Tongue (tissue), 2 donors: ENCODE measurements around the gene INS. TPM values are rescaled to one million over a fixed set of nuclear protein-coding genes. Genes with fewer than 3 reads are reported as not detected.

Experiments
- DNase-seq: peaks from one replicate; pipeline ENCODE4 v3.0.0-alpha.2; 2015
- total RNA-seq: library from RNA; depleted of rRNA; stranded (reverse); fragments of >200 nt; gene quantifications from one replicate; pipeline ENCODE4 v1.2.3, GENCODE V29; 2014

The INS gene
- total RNA-seq: not detected

- no peak for DNase-seq
Observed at GRCh38 chr11:2160736-2161259, at the start of gene INS. Gene INS, minus strand, starts transcription at chr11:2161209. Its CDS starts 238 bp downstream, at chr11:2160971.

- no peak for DNase-seq
Observed at GRCh38 chr11:2210366-2211112, 49.5 kb upstream of the INS start.

GRCh38 chr11:2209900-2210321, 48.9 kb upstream of the INS start:
- no peak for DNase-seq

DNA sequence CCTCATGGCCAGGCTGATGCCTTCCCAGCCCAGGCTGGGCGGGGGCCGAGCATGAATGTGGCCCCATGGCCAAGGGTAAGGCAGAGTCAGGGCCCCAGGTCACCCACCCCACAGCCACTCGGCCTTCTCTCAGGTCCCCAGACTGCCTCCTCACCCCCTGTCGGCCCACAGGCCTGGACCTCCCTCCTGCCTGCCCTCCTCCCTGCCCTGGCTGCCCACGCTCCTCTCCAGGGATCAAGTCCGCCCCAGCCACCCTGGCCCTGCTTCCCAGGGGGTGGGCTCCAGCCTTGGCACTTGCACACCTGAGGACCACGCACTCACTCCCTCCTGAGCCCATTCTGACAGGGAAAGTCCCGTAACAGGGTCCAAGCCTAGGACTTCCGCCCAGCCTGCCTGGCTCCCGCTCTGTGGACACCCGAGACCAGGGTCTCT, 48.4 kb upstream of the INS start:
- no peak for DNase-seq

DNA sequence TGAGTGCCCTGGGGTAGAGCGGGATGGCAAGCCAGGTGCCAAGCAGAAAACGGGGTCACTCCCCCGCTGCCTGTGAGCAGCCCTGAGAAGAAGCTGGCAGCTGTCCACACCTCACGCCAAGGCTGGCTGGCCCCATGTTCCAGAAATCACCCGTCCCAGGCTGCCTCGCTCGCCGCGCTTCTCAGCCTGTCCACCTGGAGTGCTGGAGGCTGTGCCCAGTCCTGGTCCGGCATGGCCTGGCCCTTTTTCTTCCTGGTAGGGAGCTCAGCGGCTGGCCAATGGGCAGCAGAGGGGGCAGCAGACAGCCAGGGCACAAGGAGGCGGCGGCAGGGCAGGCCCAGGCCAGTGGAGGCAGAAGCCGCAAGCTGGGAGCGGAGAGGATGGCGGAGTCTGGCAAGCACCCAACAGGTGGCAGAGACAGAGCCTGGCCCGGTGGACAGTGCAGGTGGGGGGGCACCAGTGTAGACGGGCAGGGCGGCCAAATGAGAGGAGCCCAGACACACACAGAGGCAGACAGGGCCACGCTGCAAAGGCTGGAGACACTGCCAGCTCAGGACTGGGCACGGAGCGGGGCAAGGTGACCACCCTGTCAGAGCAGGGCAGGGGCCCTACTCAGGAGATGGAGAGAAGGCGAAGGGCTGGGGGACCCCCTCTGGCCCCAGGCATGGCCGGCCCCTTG, 47.8 kb upstream of the INS start:
- peak; percentile 37 for DNase-seq

- DNase-seq: no peak
Observed at GRCh38 chr11:2207773-2208621, 47.0 kb upstream of the INS start.

DNA sequence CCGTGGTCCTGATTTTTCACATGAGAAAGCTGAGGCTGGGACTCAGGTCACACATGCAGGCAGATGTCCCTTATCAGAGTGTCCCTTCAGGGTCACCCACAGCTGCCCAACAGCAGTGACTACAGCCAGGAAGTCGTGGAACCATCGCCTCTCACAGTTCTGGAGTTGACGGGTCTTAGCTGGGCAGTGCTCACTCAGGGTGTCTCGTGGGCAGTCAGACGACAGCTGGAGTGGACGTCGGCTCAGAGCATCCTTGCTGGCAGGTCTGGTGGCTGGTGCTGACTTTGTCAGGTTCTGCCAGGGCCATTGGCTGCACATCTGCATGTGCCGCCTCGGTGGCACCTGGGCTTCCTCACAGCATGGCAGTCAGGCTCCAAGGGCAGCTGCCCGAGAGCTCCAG, 46.2 kb upstream of the INS start:
- no peak for DNase-seq

DNA sequence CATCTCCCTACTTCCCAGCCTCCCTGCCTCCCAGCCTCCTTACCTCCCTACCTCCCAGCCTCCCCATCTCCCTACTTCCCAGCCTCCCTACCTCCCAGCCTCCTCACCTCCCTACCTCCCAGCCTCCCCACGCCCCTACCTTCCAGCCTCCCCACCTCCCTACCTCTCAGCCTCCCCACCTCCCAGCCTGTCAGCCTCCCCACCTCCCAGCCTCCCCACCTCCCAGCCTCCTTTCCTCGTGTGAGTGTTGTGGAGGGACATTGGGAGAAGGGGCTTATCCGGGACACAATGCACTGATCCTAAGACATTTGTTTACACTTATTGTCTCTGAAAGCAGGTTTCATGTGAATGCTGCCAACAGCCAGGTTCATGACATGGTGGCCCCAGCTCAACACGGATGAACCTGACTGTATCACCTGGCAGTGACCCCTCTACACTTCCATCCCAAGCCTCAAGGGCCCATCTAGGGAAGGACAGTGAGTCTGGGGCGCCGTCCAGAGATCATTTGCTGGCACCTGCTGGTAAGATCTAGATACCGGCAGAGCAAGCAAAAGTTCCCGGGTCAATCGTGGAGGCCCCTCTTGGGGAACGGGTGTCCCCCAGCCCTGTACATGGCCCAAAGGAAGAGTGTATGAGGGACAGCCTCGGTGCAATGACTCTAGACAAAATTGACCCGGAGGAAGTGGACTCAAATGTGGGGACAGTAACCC, 45.1 kb upstream of the INS start:
- DNase-seq: no peak

DNA sequence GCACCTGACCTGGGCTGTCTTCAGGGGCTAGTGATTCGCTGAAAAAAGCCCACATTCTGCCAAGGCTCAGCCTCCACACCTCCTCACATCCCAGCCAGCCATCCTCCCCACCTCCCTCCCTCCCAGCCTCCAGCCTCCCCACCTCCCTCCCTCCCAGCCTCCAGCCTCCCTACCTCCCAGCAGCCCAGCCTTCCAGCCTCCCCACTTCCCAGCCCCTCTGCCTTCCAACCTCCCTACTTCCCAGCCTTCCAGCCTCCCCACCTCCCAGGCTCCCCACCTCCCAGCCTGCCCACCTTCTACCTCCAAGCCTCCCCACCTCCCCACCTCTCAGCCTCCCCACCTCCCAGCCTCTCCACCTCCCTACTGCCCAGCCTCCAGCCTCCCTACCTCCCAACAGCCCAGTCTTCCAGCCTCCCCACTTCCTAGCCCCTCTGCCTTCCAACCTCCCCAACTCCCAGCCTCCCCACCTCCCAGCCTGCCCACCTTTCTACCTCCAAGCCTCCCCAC, 44.3 kb upstream of the INS start:
- DNase-seq: no peak

- no peak for DNase-seq
Observed at GRCh38 chr11:2204361-2205213, 43.6 kb upstream of the INS start.

DNA sequence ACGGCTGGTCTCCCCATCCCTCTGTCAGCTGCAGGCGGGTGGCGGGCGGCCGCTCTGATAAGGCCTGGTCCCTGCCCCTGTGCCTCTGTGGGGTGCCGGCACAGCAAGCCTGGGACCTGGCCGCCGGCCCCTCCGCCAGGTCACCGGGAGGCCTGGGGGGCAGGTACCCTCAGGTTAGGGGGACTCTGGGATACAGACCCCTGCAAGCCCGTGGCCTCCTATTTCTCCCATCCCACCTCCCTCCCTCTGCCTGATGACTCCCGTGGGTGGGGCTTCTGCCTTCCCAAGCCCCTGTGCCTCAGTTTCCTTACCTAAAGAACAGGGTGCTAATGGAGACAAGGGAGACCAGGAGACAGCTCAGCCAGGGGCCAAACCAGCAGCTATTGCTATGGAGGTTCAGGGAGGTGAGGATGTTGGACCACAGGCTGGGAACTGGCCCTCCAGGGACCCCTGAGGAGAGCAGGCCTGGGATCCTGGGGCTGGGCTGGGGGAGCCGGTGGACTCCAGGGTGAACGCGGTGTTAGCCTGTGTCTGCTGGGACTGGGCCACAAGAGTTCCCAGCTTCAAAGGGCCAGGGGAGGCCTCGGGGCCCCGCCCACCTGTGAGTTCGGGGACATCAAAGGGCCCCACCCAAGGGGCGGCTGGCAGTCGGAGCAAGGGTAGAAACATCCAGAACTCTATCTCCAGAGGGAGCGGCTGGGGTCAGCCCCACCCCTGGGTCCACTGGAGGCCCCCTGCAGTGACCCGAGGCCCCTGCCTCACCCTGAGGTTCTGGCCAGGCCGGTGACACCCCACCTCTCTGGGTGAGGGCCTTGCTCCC, 42.6 kb upstream of the INS start:
- no peak for DNase-seq

- DNase-seq: no peak
Observed at GRCh38 chr11:2202900-2203439, 42.0 kb upstream of the INS start.

GRCh38 chr11:2202071-2202899, 41.3 kb upstream of the INS start:
- peak; percentile 67 for DNase-seq

- DNase-seq: no peak
Observed at GRCh38 chr11:2201542-2201941, 40.5 kb upstream of the INS start.

- DNase-seq: no peak
Observed at GRCh38 chr11:2200957-2201519, 40.0 kb upstream of the INS start.

GRCh38 chr11:2200536-2200935, 39.5 kb upstream of the INS start:
- no peak for DNase-seq

GRCh38 chr11:2199466-2200341, 38.7 kb upstream of the INS start:
- DNase-seq: no peak
